HepG2 (cell line): ENCODE measurements around the gene TOM1L2. TPM values are rescaled to one million over a fixed set of nuclear protein-coding genes. Genes with fewer than 3 reads are reported as not detected.

Experiments used
- RBFOX2 ChIP-seq: fragments of 200-400 bp; formaldehyde crosslinking; IDR thresholded peaks from 2 replicates; pipeline ENCODE4 v1.6.1; 2017; ENCODE audit warnings: low read depth, mild to moderate bottlenecking, low read length
- RCOR2 ChIP-seq: IDR thresholded peaks from 2 replicates; pipeline ENCODE4 v1.6.1; 2016; ENCODE audit warnings: missing biosample characterization, missing genetic modification reagents
- ZC3H4 ChIP-seq: sonication (generic); formaldehyde crosslinking; IDR thresholded peaks from 2 replicates; pipeline ENCODE4 v1.4.0; 2020; ENCODE audit warnings: missing genetic modification reagents, borderline replicate concordance
- ZNF577 ChIP-seq: sonication (generic); formaldehyde crosslinking; IDR thresholded peaks from 2 replicates; pipeline ENCODE4 v1.4.0; 2020; ENCODE audit warnings: mild to moderate bottlenecking, low read depth, missing genetic modification reagents, borderline replicate concordance
- ZNF646 ChIP-seq: sonication (generic); formaldehyde crosslinking; IDR thresholded peaks from 2 replicates; pipeline ENCODE4 v1.9.0; 2021; ENCODE audit warnings: mild to moderate bottlenecking, missing genetic modification reagents
- polyA plus RNA-seq, 8 experiments: library from polyadenylated mRNA; depleted of rRNA in 3 of 8; stranded (reverse) in 7 of 8; unstranded in 1 of 8; fragments of >200 nt; fragmentation: Illumina TruSeq in 4 of 8; extraction: Trizol in 4 of 8; gene quantifications; 2 replicates each; pipeline versions ENCODE4 v1.2.1 to v1.2.3, GENCODE V29; 2011 to 2016; ENCODE audit warnings: low read depth in 4 of 8, missing spikeins in 1 of 8, mixed read lengths in 1 of 8; ENCODE audit not compliant: insufficient read depth in 1 of 8
- total RNA-seq, 5 experiments: library from RNA; depleted of rRNA; stranded (reverse); fragments of >200 nt; fragmentation: Illumina TruSeq; extraction: Trizol; gene quantifications; 2 replicates each; pipeline ENCODE4 v1.2.3, GENCODE V29; 2016; ENCODE audit warnings: low read depth in 1 of 5

TOM1L2 gene
- total and polyA plus RNA-seq, 2 of the 13 experiments (the other 11 are each of a cell fraction or from before 2014, with no cell fraction given): 4.7 to 7.4 TPM

GRCh38 chr17:17837966-17838962 lies 133.9 kb downstream of the TOM1L2 start (continued):
- TF ChIP-seq ZNF646 (CRISPR knock-in tag): no peak
- peak; percentile 37; the same call in 1 of the 2 replicates for TF ChIP-seq RBFOX2
- TF ChIP-seq RCOR2 (CRISPR knock-in tag): peak; percentile 5; the same call in 1 of the 2 replicates
- TF ChIP-seq ZNF577 (CRISPR knock-in tag): no peak
- 0 out of 2 replicates have a peak, but pooled peaks have one; percentile 43 for TF ChIP-seq ZC3H4 (CRISPR knock-in tag)
